Hepatocyte (in vitro differentiated cells): ENCODE results near the gene SCG5. TPM values are rescaled to one million over a fixed set of nuclear protein-coding genes. Genes with fewer than 3 reads are reported as not detected.

Source experiments
- DNase-seq: peaks from one replicate; pipeline ENCODE4 v3.0.0-alpha.2; 2016; ENCODE audit warnings: low spot score
- H2AFZ ChIP-seq: fragments of 200-600 bp; sonication (generic); 2 replicates; pipeline ENCODE4 v1.6.0; 2016; ENCODE audit warnings: antibody characterized with exemption, mild to moderate bottlenecking
- H3K27ac ChIP-seq: fragments of 200-600 bp; sonication (generic); 2 replicates; pipeline ENCODE4 v1.5.1; 2016; ENCODE audit warnings: mild to moderate bottlenecking
- H3K27me3 ChIP-seq: fragments of 200-600 bp; sonication (generic); 2 replicates; pipeline ENCODE4 v1.6.1; 2016
- H3K36me3 ChIP-seq: fragments of 200-600 bp; sonication (generic); replicated peaks from 2 replicates; pipeline ENCODE4 v1.5.1; 2016; ENCODE audit warnings: low read depth; ENCODE audit not compliant: insufficient read depth
- H3K4me1 ChIP-seq: fragments of 200-600 bp; sonication (generic); 2 replicates; pipeline ENCODE4 v1.5.1; 2016; ENCODE audit warnings: mild to moderate bottlenecking, moderate library complexity; ENCODE audit not compliant: insufficient read depth
- H3K4me2 ChIP-seq: fragments of 200-600 bp; sonication (generic); 2 replicates; pipeline ENCODE4 v1.6.0; 2016
- H3K4me3 ChIP-seq: fragments of 200-600 bp; sonication (generic); 2 replicates; pipeline ENCODE4 v1.5.1; 2016; ENCODE audit warnings: mild to moderate bottlenecking
- H3K79me2 ChIP-seq: fragments of 200-600 bp; sonication (generic); 2 replicates; pipeline ENCODE4 v1.6.0; 2017; ENCODE audit warnings: mild to moderate bottlenecking
- H3K9me2 ChIP-seq: fragments of 200-600 bp; sonication (generic); replicated peaks from 2 replicates; pipeline ENCODE4 v1.6.0; 2017; ENCODE audit warnings: mild to moderate bottlenecking; ENCODE audit not compliant: insufficient read depth
- H3K9me3 ChIP-seq: fragments of 200-600 bp; sonication (generic); 2 replicates; pipeline ENCODE4 v1.5.1; 2016; ENCODE audit warnings: low read depth, mild to moderate bottlenecking
- H4K20me1 ChIP-seq: fragments of 200-600 bp; sonication (generic); 2 replicates; pipeline ENCODE4 v1.6.0; 2016; ENCODE audit warnings: mild to moderate bottlenecking; ENCODE audit not compliant: insufficient read depth, poor library complexity, severe bottlenecking
- EZH2 ChIP-seq: fragments of 200-600 bp; sonication (generic); IDR thresholded peaks from 2 replicates; pipeline ENCODE4 v1.6.1; 2016; ENCODE audit warnings: antibody characterized with exemption, mild to moderate bottlenecking, borderline replicate concordance
- EZH2phosphoT487 ChIP-seq: fragments of 200-600 bp; sonication (generic); IDR thresholded peaks from one replicate; pipeline ENCODE4 v1.6.1; 2018; ENCODE audit warnings: antibody characterized with exemption, mild to moderate bottlenecking, low read depth, moderate library complexity; ENCODE audit not compliant: unreplicated experiment, severe bottlenecking
- WGBS: methylation state at CpG from one replicate; pipeline ENCODE4 v1.1.6; 2016; ENCODE audit warnings: low lambda C conversion rate; ENCODE audit errors: missing lambda C conversion rate; 5-methylcytosine and 5-hydroxymethylcytosine counted together
- polyA plus RNA-seq: library from polyadenylated mRNA; unstranded; fragments of >200 nt; fragmentation: Nextera tagmentation; extraction: Ambion mirVana; gene quantifications from 2 replicates; pipeline ENCODE4 v1.2.1, GENCODE V29; 2016
- total RNA-seq: library from RNA; depleted of rRNA; stranded (reverse); fragments of >200 nt; gene quantifications from 2 replicates; pipeline ENCODE4 v1.2.3, GENCODE V29; 2014
- TF ChIP-seq, protein P1 (sequence below): fragments of 200-600 bp; sonication (generic); IDR thresholded peaks from 2 replicates; pipeline ENCODE4 v1.5.1; 2016; ENCODE audit warnings: antibody characterized with exemption, mild to moderate bottlenecking; ENCODE audit not compliant: poor library complexity

The SCG5 gene
- total and polyA plus RNA-seq, 2 experiments from 2014 or later, result 5.2 to 9.8 TPM

DNA sequence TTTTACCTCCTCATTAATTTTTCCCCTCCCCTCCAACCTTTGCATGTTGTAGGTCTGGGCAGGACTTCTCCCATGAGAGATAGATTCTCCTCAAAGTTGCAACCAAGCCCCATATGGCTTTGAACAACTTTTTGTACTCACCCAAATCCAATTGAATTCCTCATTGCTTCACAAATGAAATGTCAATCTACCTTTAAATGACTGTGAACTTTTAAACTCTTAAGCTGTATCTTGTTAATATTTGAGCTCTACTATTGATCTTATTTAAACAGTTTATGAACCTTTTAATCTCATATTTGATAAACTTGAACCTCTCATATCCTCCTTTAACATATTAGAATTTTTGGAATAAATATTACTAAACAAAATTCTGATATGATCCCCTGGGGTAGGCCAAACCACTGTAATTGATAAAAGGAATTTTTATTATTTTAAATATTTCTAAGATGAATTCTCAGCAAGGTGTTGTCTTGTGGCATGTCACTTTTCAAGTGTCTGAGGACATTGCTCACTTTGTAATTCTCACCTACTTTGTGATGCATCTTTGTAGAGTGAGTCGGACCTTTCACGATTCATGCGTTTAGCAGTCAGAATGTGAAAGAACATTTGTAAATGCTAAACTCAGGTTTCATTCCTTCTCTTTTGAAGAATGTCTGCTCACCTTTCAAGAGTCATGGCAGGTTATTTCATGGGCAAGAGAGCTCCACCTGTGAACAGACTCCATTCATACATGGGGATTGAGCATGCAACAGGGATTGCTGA, 52.9 kb downstream of the SCG5 start:
- peaks cover 11% of the 10 kb centered on the region for H3K4me1 ChIP-seq
- H4K20me1 ChIP-seq, result no peaks in the 10 kb centered on the region
- H3K36me3 ChIP-seq, result no peaks in the 10 kb centered on the region
- H2AFZ ChIP-seq, result no peak overlapping the region
- no peak overlapping the region for H3K4me3 ChIP-seq
- no peak for DNase-seq
- no peak overlapping the region for H3K4me2 ChIP-seq
- H3K79me2 ChIP-seq, result no peaks in the 10 kb centered on the region
- 95% methylated on average over 3 of the region's 3 CpGs for WGBS
- no peaks in the 10 kb centered on the region for H3K27me3 ChIP-seq
- H3K9me3 ChIP-seq, result no peaks in the 10 kb centered on the region
- TF ChIP-seq EZH2, result no peak
- no peak for TF ChIP-seq EZH2phosphoT487
- TF ChIP-seq, protein P1, sequence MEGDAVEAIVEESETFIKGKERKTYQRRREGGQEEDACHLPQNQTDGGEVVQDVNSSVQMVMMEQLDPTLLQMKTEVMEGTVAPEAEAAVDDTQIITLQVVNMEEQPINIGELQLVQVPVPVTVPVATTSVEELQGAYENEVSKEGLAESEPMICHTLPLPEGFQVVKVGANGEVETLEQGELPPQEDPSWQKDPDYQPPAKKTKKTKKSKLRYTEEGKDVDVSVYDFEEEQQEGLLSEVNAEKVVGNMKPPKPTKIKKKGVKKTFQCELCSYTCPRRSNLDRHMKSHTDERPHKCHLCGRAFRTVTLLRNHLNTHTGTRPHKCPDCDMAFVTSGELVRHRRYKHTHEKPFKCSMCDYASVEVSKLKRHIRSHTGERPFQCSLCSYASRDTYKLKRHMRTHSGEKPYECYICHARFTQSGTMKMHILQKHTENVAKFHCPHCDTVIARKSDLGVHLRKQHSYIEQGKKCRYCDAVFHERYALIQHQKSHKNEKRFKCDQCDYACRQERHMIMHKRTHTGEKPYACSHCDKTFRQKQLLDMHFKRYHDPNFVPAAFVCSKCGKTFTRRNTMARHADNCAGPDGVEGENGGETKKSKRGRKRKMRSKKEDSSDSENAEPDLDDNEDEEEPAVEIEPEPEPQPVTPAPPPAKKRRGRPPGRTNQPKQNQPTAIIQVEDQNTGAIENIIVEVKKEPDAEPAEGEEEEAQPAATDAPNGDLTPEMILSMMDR, result no peak
- no peaks in the 10 kb centered on the region for H3K9me2 ChIP-seq
- no peak overlapping the region for H3K27ac ChIP-seq

DNA sequence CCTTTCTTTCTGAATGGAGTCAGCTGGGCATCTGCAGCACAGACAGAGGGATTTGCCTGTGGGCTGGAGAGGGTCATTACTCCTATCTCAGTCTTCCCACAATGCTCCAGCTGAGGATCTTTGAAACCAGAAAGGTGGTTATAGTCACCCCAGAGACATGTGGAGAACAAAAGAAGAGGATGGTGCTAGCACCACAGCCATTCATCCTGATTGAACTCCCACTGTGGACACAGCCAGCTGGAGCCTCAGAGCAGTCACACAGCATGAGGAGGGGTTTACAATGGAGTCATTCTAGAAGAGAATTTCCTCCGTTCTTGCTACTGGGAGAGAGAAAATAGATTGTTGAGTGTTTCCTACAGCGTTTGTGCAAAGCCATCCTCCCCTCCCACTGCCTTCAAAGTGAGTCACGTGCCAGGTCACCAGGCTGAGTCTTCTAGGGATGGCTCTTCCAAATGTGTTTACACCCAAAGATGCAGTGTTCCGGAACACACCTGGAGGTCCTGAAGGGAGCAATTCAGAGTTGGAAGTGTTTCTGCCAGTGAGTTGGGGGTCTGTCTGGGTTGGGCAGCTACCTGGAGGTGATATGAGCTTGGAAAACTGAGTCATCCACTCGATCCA, 57.4 kb downstream of the SCG5 start:
- Histone ChIP-seq H3K27ac (no peak overlapping the region), H3K9me2 (no peaks in the 10 kb centered on the region), H3K36me3 (no peaks in the 10 kb centered on the region), H2AFZ (no peak overlapping the region), H4K20me1 (no peaks in the 10 kb centered on the region), H3K4me3 (no peak overlapping the region), H3K27me3 (no peaks in the 10 kb centered on the region), H3K9me3 (no peaks in the 10 kb centered on the region), H3K4me1 (no peaks in the 10 kb centered on the region), H3K4me2 (no peak overlapping the region), H3K79me2 (no peaks in the 10 kb centered on the region)
- TF ChIP-seq EZH2phosphoT487, result no peak
- TF ChIP-seq EZH2, result no peak
- TF ChIP-seq, protein P1, result no peak
- no peak for DNase-seq
- WGBS, result 73% methylated on average over 5 of the region's 5 CpGs

DNA sequence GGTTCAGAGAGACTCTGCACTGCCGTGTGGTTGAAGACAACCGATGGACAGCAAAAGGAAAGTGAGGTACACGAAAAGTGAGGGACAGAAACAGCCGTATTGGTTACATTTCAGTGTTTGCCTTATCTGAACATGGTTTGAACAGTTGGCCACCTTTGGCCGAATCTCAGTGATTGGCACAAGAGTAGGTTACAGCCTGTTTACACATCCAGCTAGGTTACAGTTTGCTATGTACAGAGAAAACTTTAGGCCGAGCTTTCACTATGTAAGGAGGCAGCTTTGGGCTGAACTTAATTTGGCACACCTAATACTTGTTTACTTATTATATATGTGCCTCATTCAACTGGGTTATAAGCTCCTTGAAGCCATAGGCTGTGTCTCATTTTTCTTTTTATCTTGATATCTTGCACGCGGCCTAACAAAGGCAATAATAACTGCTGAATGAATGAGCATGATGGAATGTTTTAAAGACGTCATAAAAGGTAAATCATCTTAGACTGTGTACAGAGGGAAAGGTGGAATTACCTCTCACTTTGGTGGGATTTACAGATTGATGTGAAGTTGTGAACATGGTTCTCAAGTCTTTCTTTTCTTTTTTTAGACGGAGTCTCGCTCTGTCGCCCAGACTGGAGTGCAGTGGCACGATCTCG, 59.1 kb downstream of the SCG5 start:
- Histone ChIP-seq H3K9me3 (no peaks in the 10 kb centered on the region), H3K4me1 (peaks cover 9% of the 10 kb centered on the region), H2AFZ (no peak overlapping the region), H3K9me2 (no peaks in the 10 kb centered on the region), H4K20me1 (no peaks in the 10 kb centered on the region), H3K27ac (peak overlapping the region; percentile 81), H3K36me3 (no peaks in the 10 kb centered on the region), H3K27me3 (peaks cover 2% of the 10 kb centered on the region), H3K4me2 (peak overlapping the region; percentile 4), H3K79me2 (no peaks in the 10 kb centered on the region), H3K4me3 (no peak overlapping the region)
- 66% methylated on average over 14 of the region's 14 CpGs for WGBS
- TF ChIP-seq EZH2 (no peak), EZH2phosphoT487 (no peak)
- TF ChIP-seq, protein P1, result no peak
- peak; percentile 48 for DNase-seq
